Neural crest cell (in vitro differentiated cells): ENCODE results near the gene CRNKL1. TPM values are rescaled to one million over a fixed set of nuclear protein-coding genes. Genes with fewer than 3 reads are reported as not detected.

Source experiments
- DNase-seq: peaks from one replicate; pipeline ENCODE4 v3.0.0; 2021; ENCODE audit warnings: low read depth, mixed read lengths, low spot score
- H3K27ac Mint-ChIP-seq: one replicate; pipeline ENCODE4 v1.8.0; 2021; ENCODE audit warnings: mild to moderate bottlenecking, mixed read lengths; ENCODE audit not compliant: unreplicated experiment
- H3K27me3 Mint-ChIP-seq: 2 replicates; pipeline ENCODE4 v1.8.0; 2021; ENCODE audit warnings: low read depth, mild to moderate bottlenecking, mixed read lengths
- H3K36me3 Mint-ChIP-seq: 2 replicates; pipeline ENCODE4 v1.8.0; 2021; ENCODE audit warnings: low read depth, mild to moderate bottlenecking, mixed read lengths
- H3K4me1 Mint-ChIP-seq: 2 replicates; pipeline ENCODE4 v1.8.0; 2021; ENCODE audit warnings: mixed read lengths
- H3K4me3 Mint-ChIP-seq: one replicate; pipeline ENCODE4 v1.8.0; 2021; ENCODE audit warnings: mild to moderate bottlenecking, mixed read lengths
- H3K9me3 Mint-ChIP-seq: 2 replicates; pipeline ENCODE4 v1.8.0; 2021; ENCODE audit warnings: mixed read lengths
- total RNA-seq: library from RNA; stranded (reverse); gene quantifications from 2 replicates; pipeline ENCODE4 v1.2.1, GENCODE V29; 2021
- TF ChIP-seq, protein P1 (sequence below): fragments of 200-600 bp; sonication (generic); conservative IDR thresholded peaks from 2 replicates; pipeline ENCODE4 v1.5.0; 2021; ENCODE audit warnings: antibody characterized with exemption, mild to moderate bottlenecking

Gene CRNKL1
- total RNA-seq, 1 donor from 2014 or later = 25.8 TPM

DNA sequence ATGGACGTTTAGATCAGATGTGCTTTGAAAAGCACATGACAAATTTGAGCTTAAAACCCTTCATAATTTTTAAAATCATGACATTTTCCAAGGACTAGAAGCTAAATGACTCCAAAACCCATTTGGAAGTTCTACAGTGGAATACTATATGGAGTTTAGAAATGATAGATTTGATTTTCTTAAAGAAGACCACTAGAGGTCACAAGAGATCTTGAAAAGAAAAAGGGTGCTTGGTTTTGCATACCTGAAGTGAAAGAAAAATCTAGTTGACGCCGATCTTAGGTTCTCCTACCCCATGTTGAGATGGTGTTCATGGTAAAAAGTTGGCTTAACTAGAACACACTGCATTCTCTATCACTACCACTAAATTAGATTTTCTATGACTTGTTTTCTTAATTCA lies 31.5 kb upstream of the CRNKL1 start:
- no peak overlapping the region for H3K4me3 Mint-ChIP-seq
- H3K36me3 Mint-ChIP-seq = no peaks in the 10 kb centered on the region
- no peaks in the 10 kb centered on the region for H3K9me3 Mint-ChIP-seq
- peaks cover 37% of the 10 kb centered on the region for H3K27me3 Mint-ChIP-seq
- no peaks in the 10 kb centered on the region for H3K4me1 Mint-ChIP-seq
- H3K27ac Mint-ChIP-seq = no peak overlapping the region
- TF ChIP-seq, protein P1, sequence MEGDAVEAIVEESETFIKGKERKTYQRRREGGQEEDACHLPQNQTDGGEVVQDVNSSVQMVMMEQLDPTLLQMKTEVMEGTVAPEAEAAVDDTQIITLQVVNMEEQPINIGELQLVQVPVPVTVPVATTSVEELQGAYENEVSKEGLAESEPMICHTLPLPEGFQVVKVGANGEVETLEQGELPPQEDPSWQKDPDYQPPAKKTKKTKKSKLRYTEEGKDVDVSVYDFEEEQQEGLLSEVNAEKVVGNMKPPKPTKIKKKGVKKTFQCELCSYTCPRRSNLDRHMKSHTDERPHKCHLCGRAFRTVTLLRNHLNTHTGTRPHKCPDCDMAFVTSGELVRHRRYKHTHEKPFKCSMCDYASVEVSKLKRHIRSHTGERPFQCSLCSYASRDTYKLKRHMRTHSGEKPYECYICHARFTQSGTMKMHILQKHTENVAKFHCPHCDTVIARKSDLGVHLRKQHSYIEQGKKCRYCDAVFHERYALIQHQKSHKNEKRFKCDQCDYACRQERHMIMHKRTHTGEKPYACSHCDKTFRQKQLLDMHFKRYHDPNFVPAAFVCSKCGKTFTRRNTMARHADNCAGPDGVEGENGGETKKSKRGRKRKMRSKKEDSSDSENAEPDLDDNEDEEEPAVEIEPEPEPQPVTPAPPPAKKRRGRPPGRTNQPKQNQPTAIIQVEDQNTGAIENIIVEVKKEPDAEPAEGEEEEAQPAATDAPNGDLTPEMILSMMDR = peak; percentile 77
- no peak for DNase-seq

DNA sequence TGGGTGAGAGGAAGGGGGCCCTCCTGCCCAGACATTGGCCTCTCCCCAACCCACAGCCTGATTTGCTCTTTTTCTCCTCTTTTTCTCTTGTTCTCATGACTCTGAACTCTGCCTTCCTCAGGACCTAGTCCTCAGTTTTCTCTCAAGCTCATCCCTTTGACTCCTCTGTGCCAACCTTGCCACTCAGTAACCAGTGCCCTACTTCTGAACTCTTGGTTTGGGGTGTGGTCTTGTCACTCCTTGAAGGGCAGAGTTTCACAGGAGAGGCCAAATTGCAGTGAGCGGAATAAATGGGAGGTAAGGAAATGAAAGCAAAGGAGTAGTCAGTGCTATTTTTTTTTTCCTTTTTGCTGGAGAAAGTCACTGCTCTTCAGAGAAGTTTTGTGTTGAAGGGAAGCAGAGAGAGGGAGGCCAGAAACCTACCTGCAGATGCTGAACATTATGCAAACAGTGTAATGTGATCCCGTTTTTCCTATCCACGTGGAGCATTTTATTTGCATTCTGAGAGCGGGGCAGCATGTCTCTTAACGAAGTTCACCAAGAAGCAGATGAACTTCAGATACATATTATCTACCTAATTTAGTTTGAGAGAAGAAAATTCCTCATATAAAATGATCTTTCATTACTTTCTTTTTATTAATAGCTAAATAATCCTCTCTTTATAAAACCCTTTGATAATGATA lies 27.0 kb upstream of the CRNKL1 start:
- no peak for DNase-seq
- Mint-ChIP-seq H3K4me1 (no peaks in the 10 kb centered on the region), H3K27ac (no peak overlapping the region), H3K36me3 (no peaks in the 10 kb centered on the region), H3K27me3 (peaks cover 52% of the 10 kb centered on the region), H3K9me3 (no peaks in the 10 kb centered on the region), H3K4me3 (no peak overlapping the region)
- TF ChIP-seq, protein P1 = no peak

DNA sequence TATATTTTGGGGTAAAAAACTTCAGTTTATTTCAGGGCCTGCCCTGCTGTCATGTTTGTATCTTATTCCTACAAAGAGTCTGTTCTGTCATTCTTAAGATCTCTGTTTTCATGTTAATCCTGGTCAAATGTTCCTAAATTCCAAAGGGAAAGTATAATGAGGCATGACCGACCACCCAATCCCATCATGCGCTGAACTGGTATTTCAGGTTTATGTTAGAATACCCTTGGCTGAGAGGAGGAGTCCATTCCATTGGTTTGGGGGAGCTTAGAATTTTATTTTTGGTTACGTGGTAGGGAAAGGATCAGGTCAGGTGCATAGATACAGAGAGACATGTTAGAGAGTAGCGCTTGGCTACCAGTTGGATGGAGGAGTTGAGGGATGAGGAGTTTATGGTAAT lies 25.8 kb upstream of the CRNKL1 start:
- no peaks in the 10 kb centered on the region for H3K4me1 Mint-ChIP-seq
- H3K27me3 Mint-ChIP-seq = peaks cover 51% of the 10 kb centered on the region
- DNase-seq = no peak
- TF ChIP-seq, protein P1 = no peak
- no peaks in the 10 kb centered on the region for H3K9me3 Mint-ChIP-seq
- no peak overlapping the region for H3K4me3 Mint-ChIP-seq
- H3K36me3 Mint-ChIP-seq = no peaks in the 10 kb centered on the region
- no peak overlapping the region for H3K27ac Mint-ChIP-seq

DNA sequence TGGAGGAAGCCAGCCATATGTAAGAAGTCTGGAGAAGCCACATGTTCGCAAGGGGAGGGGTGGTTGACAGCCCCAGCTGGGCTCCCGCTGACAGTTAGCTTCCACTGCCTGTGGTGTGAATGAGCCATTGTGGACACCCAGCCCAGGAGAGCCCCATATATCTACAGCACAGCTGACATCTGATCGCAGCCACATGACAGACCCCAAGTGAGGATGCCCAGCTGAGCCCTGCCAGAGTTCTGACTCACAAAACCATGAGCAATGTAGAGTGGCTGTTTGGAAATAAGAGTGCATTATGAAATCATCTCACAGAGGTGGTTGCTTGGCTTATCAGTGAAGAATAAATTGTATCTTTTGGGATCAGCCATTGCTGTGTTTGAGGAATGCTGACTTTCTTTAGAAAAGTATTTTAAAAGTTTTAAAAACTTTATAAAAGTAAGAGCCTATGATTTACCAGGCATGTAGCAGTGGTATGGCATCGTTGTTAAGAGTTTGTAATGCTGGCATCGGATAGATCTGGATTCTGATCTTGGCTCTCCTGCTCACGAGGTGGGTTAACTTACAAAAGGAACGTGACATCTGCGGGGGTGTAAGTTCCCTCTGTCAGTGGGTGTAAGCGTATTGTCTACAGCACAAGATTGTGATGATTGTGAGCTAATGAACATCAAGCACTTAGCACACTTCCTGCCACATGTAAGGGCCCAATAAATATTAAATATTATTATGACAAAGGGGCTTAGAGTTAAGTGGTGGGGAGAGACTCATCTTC lies 24.2 kb upstream of the CRNKL1 start:
- no peaks in the 10 kb centered on the region for H3K9me3 Mint-ChIP-seq
- H3K36me3 Mint-ChIP-seq = no peaks in the 10 kb centered on the region
- H3K4me1 Mint-ChIP-seq = no peaks in the 10 kb centered on the region
- no peak overlapping the region for H3K27ac Mint-ChIP-seq
- H3K4me3 Mint-ChIP-seq = no peak overlapping the region
- DNase-seq = no peak
- H3K27me3 Mint-ChIP-seq = peaks cover 35% of the 10 kb centered on the region
- TF ChIP-seq, protein P1 = no peak

DNA sequence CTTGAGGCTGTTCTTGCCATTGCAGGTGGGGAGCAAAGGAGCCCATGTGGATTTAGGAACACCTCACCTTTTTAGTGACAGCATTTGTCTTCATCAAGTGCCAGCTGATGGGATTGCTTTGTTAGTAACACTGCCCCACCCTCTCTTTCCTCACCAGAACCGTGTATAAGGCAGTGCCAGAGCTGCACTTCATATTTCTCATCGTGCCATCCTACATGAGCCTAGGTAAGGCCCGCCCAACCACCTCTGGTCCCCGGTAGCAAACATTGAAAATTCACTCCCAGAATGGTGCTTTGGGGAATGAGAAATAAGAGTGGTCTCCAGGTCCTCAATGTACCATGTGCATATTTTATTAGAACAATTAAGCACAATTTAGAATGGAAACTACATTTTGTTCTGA lies 22.8 kb upstream of the CRNKL1 start:
- Mint-ChIP-seq H3K27me3 (peaks cover 24% of the 10 kb centered on the region), H3K9me3 (no peaks in the 10 kb centered on the region), H3K36me3 (no peaks in the 10 kb centered on the region), H3K27ac (no peak overlapping the region), H3K4me1 (no peaks in the 10 kb centered on the region), H3K4me3 (no peak overlapping the region)
- TF ChIP-seq, protein P1 = no peak
- DNase-seq = no peak
